HepG2 (cell line): ENCODE measurements around the gene FAF1. TPM values are rescaled to one million over a fixed set of nuclear protein-coding genes. Genes with fewer than 3 reads are reported as not detected.

ENCODE experiments used
- ATAC-seq: fragments of 200-7000 bp; cut with Tn5 transposase; 3 replicates; pipeline ENCODE4 v1.9.1; 2020; ENCODE audit warnings: mild to moderate bottlenecking, moderate library complexity
- BruUV-seq: library from RNA; stranded (reverse); fragments of 400-500 nt; replicated peaks from 2 replicates; lab custom pipeline; 2021; lab: Mats Ljungman, UMichigan
- CTCF ChIA-PET: fragments of 300-600 bp; formaldehyde crosslinking; extraction: SDS; loops from one replicate; lab custom pipeline; 2021; ENCODE audit warnings: low total read pairs, inconsistent platforms, low intra/inter-chr PET ratio; lab: Yijun Ruan, JAX
- POLR2A ChIA-PET: fragments of 350-600 bp; sonication (Branson Sonifier 250); formaldehyde crosslinking; loops from one replicate; lab custom pipeline; 2020; ENCODE audit warnings: antibody characterized with exemption, inconsistent platforms; lab: Yijun Ruan, JAX
- DNase-seq: peaks from one replicate; pipeline ENCODE4 v3.0.0-alpha.2; 2015; ENCODE audit warnings: low spot score
- FAIRE-seq: peaks from 3 replicates; lab custom pipeline; 2011; peaks lifted over from hg19 to GRCh38; lab: Jason Lieb, UNC
- H2AFZ ChIP-seq: one replicate; pipeline ENCODE4 v1.6.1; 2011; ENCODE audit warnings: low read length, inconsistent platforms
- H3K27ac ChIP-seq: fragments of 300-600 bp; 3 replicates; pipeline ENCODE4 v1.8.0; 2011; ENCODE audit warnings: mixed run types, mild to moderate bottlenecking, mixed read lengths, low read length, inconsistent platforms; ENCODE audit not compliant: insufficient read depth; ENCODE audit errors: extremely low read length
- H3K27me3 ChIP-seq, 2 experiments: fragments of 200-600 bp in 1 of 2; 2 replicates in 1 of 2; 3 replicates in 1 of 2; pipeline versions ENCODE4 v1.6.0 to v1.8.0; 2011; ENCODE audit warnings: low read length in 2 of 2, mild to moderate bottlenecking in 2 of 2, moderate library complexity in 2 of 2, inconsistent platforms in 1 of 2; ENCODE audit not compliant: insufficient read depth in 2 of 2, control insufficient read depth in 1 of 2
- H3K36me3 ChIP-seq, 2 experiments: fragments of 200-600 bp in 1 of 2; replicated peaks in 1 of 2; 2 replicates in 1 of 2; 3 replicates in 1 of 2; pipeline versions ENCODE4 v1.5.1 to v1.8.0; 2011; ENCODE audit warnings: low read length in 2 of 2, inconsistent platforms in 1 of 2; ENCODE audit not compliant: insufficient read depth in 2 of 2, control insufficient read depth in 1 of 2
- H3K4me1 ChIP-seq: 2 replicates; pipeline ENCODE4 v1.5.1; 2012; ENCODE audit warnings: low read length, inconsistent platforms; ENCODE audit not compliant: insufficient read depth
- H3K4me2 ChIP-seq: 2 replicates; pipeline ENCODE4 v1.6.0; 2011; ENCODE audit warnings: low read depth, low read length, inconsistent platforms
- H3K4me3 ChIP-seq, 3 experiments: fragments of 200-600 bp in 1 of 3; sonication (generic), shearing (Covaris generic) in 1 of 3; replicated peaks in 1 of 3; 2 replicates each; pipeline ENCODE4 v1.5.1; 2011 to 2016; ENCODE audit warnings: low read length in 3 of 3, inconsistent platforms in 2 of 3, low read depth in 2 of 3, mild to moderate bottlenecking in 2 of 3, control low read depth in 1 of 3, mixed read lengths in 1 of 3; ENCODE audit not compliant: insufficient read depth in 1 of 3
- H3K79me2 ChIP-seq: one replicate; pipeline ENCODE4 v1.6.1; 2011; ENCODE audit warnings: low read length, inconsistent platforms; ENCODE audit not compliant: insufficient read depth
- H3K9ac ChIP-seq: 2 replicates; pipeline ENCODE4 v1.6.0; 2011; ENCODE audit warnings: mild to moderate bottlenecking, low read depth, low read length, inconsistent platforms; ENCODE audit not compliant: insufficient read depth
- H3K9me3 ChIP-seq: 2 replicates; pipeline ENCODE4 v1.5.1; 2012; ENCODE audit warnings: mild to moderate bottlenecking, low read length
- H4K20me1 ChIP-seq: 2 replicates; pipeline ENCODE4 v1.6.0; 2011; ENCODE audit warnings: inconsistent platforms, mild to moderate bottlenecking, low read length, moderate library complexity; ENCODE audit not compliant: insufficient read depth
- ATF1 ChIP-seq: IDR thresholded peaks from 2 replicates; pipeline ENCODE4 v1.6.1; 2016; ENCODE audit warnings: mild to moderate bottlenecking, control low read depth
- HMGXB3 ChIP-seq: sonication (generic); formaldehyde crosslinking; IDR thresholded peaks from 2 replicates; pipeline ENCODE4 v1.4.0; 2020; ENCODE audit warnings: missing genetic modification reagents, borderline replicate concordance
- ISX ChIP-seq: sonication (generic); formaldehyde crosslinking; conservative IDR thresholded peaks from 2 replicates; pipeline ENCODE4 v1.5.0; 2020; ENCODE audit warnings: missing genetic modification reagents
- KDM2A ChIP-seq: sonication (generic); formaldehyde crosslinking; IDR thresholded peaks from 2 replicates; pipeline ENCODE4 v1.4.0; 2020; ENCODE audit warnings: low read depth, missing genetic modification reagents, borderline replicate concordance
- KDM3A ChIP-seq: IDR thresholded peaks from 2 replicates; pipeline ENCODE4 v1.6.1; 2018; ENCODE audit warnings: low read depth, missing compliant biosample characterization
- KMT2A ChIP-seq: sonication (generic); formaldehyde crosslinking; IDR thresholded peaks from 2 replicates; pipeline ENCODE4 v1.4.0; 2020; ENCODE audit warnings: missing genetic modification reagents
- MAF1 ChIP-seq: sonication (generic); formaldehyde crosslinking; IDR thresholded peaks from 2 replicates; pipeline ENCODE4 v1.5.0; 2020; ENCODE audit warnings: missing genetic modification reagents, borderline replicate concordance
- NFATC3 ChIP-seq: sonication (generic); formaldehyde crosslinking; IDR thresholded peaks from 2 replicates; pipeline ENCODE4 v1.5.1; 2020; ENCODE audit warnings: mild to moderate bottlenecking, missing genetic modification reagents
- ONECUT2 ChIP-seq: sonication (generic); formaldehyde crosslinking; IDR thresholded peaks from 2 replicates; pipeline ENCODE4 v1.4.0; 2020; ENCODE audit warnings: missing genetic modification reagents
- PREB ChIP-seq: sonication (generic); formaldehyde crosslinking; IDR thresholded peaks from 2 replicates; pipeline ENCODE4 v1.4.0; 2020; ENCODE audit warnings: missing genetic modification reagents
- SSRP1 ChIP-seq: IDR thresholded peaks from 2 replicates; pipeline ENCODE4 v1.6.1; 2016; ENCODE audit warnings: control low read depth
- ZNF143 ChIP-seq: sonication (generic); formaldehyde crosslinking; IDR thresholded peaks from 2 replicates; pipeline ENCODE4 v1.4.0; 2020; ENCODE audit warnings: missing genetic modification reagents
- ZNF350 ChIP-seq: sonication (generic); formaldehyde crosslinking; IDR thresholded peaks from 2 replicates; pipeline ENCODE4 v1.4.0; 2020; ENCODE audit warnings: mild to moderate bottlenecking, low read depth, missing genetic modification reagents, borderline replicate concordance
- ZNF839 ChIP-seq: sonication (generic); formaldehyde crosslinking; IDR thresholded peaks from 2 replicates; pipeline ENCODE4 v1.4.0; 2020; ENCODE audit warnings: missing genetic modification reagents, mild to moderate bottlenecking, borderline replicate concordance
- WGBS: methylation state at CpG from one replicate; pipeline ENCODE4 v1.1.6; 2017; ENCODE audit warnings: low lambda C conversion rate; 5-methylcytosine and 5-hydroxymethylcytosine counted together
- in situ Hi-C: cut with HindIII; loops from 2 replicates; pipeline ENCODE4 v1.10.0; 2017; ENCODE audit warnings: low pct_unique_long_range_greater_than_20kb; ENCODE audit not compliant: extremely low pct_ligation_motif_present
- intact Hi-C: fragments of 100-400 bp; cut with micrococcal nuclease; formaldehyde crosslinking; loops from one replicate; pipeline ENCODE4 v1.10.0; 2022; ENCODE audit not compliant: unreplicated experiment
- polyA plus RNA-seq, 8 experiments: library from polyadenylated mRNA; depleted of rRNA in 3 of 8; stranded (reverse) in 7 of 8; unstranded in 1 of 8; fragments of >200 nt; fragmentation: Illumina TruSeq in 4 of 8; extraction: Trizol in 4 of 8; gene quantifications; 2 replicates each; pipeline versions ENCODE4 v1.2.1 to v1.2.3, GENCODE V29; 2011 to 2016; ENCODE audit warnings: low read depth in 4 of 8, missing spikeins in 1 of 8, mixed read lengths in 1 of 8; ENCODE audit not compliant: insufficient read depth in 1 of 8
- total RNA-seq, 5 experiments: library from RNA; depleted of rRNA; stranded (reverse); fragments of >200 nt; fragmentation: Illumina TruSeq; extraction: Trizol; gene quantifications; 2 replicates each; pipeline ENCODE4 v1.2.3, GENCODE V29; 2016; ENCODE audit warnings: low read depth in 1 of 5
- TF ChIP-seq, protein P1 (sequence below): IDR thresholded peaks from 2 replicates; pipeline ENCODE4 v1.6.1; 2016

Gene FAF1
- total and polyA plus RNA-seq, 2 of the 13 experiments (the other 11 are each of a cell fraction or from before 2014, with no cell fraction given), result 19.4 to 63.3 TPM

GRCh38 chr1:50808296-50808695 lies 151.8 kb downstream of the FAF1 start (continued):
- no peak for TF ChIP-seq NFATC3 (CRISPR knock-in tag)
- no peak for TF ChIP-seq ZNF839
- TF ChIP-seq ZNF143 (CRISPR knock-in tag), result no peak

DNA sequence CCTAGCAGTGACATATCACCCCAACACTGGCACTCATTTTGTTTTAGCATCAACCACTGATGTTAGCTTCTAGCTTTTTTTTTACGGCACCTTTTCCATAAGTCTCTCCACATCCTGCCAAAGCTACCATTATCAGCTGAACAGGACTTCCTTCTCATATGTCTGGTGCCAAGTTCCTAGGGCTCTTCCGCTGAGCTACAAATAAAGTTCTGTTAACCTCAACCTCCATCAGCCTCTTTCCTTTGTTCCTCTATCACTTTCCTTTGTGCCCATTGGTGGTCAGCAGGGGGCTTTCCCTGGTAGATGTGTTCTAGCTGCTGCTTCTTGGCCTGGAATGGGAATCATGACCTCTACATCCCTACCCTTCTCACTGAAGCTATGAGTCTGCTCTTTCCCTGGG lies 163.8 kb downstream of the FAF1 start:
- in situ Hi-C loops, result no loop called here
- no peak overlapping the region for H3K4me3 ChIP-seq
- BruUV-seq, result no TSS peak
- H3K4me1 ChIP-seq, result no peaks in the 10 kb centered on the region
- no peaks in the 10 kb centered on the region for H3K9me3 ChIP-seq
- WGBS, result 96% methylated on average over 2 of the region's 2 CpGs
- H3K27me3 ChIP-seq, result no peaks in the 10 kb centered on the region; a peak in 1 of 5 replicates
- intact Hi-C loops, result no loop called here
- no peaks in the 10 kb centered on the region for H3K36me3 ChIP-seq
- no peak overlapping the region for H3K9ac ChIP-seq
- H4K20me1 ChIP-seq, result no peaks in the 10 kb centered on the region
- H3K4me2 ChIP-seq, result no peak overlapping the region
- FAIRE-seq (no peak), DNase-seq (no peak), ATAC-seq (no peak)
- H3K27ac ChIP-seq, result no peak overlapping the region
- CTCF ChIA-PET, result no interaction called here
- no peak overlapping the region for H2AFZ ChIP-seq
- POLR2A ChIA-PET, result no interaction called here
- H3K79me2 ChIP-seq, result no peaks in the 10 kb centered on the region
- TF ChIP-seq KMT2A, result no peak
- TF ChIP-seq ONECUT2 (CRISPR knock-in tag), result no peak
- TF ChIP-seq SSRP1, result no peak
- no peak for TF ChIP-seq KDM3A (CRISPR knock-in tag)
- TF ChIP-seq KDM2A (CRISPR knock-in tag), result no peak
- TF ChIP-seq, protein P1, sequence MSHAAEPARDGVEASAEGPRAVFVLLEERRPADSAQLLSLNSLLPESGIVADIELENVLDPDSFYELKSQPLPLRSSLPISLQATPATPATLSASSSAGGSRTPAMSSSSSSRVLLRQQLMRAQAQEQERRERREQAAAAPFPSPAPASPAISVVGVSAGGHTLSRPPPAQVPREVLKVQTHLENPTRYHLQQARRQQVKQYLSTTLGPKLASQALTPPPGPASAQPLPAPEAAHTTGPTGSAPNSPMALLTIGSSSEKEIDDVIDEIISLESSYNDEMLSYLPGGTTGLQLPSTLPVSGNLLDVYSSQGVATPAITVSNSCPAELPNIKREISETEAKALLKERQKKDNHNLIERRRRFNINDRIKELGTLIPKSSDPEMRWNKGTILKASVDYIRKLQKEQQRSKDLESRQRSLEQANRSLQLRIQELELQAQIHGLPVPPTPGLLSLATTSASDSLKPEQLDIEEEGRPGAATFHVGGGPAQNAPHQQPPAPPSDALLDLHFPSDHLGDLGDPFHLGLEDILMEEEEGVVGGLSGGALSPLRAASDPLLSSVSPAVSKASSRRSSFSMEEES, result no peak
- TF ChIP-seq HMGXB3, result no peak
- no peak for TF ChIP-seq ISX (CRISPR knock-in tag)
- TF ChIP-seq ZNF350 (CRISPR knock-in tag), result no peak
- TF ChIP-seq ATF1 (CRISPR knock-in tag), result no peak
- TF ChIP-seq MAF1 (CRISPR knock-in tag), result no peak
- no peak for TF ChIP-seq PREB (CRISPR knock-in tag)
